Loucy (cell line): ENCODE measurements around the gene AGXT.

Experiments
- H2AFZ ChIP-seq: fragments of 200-600 bp; sonication (generic); 2 replicates; pipeline ENCODE4 v1.6.0; 2016; ENCODE audit warnings: antibody characterized with exemption, mild to moderate bottlenecking, low read length, moderate library complexity
- H3F3A ChIP-seq: fragments of 200-600 bp; 2 replicates; pipeline ENCODE4 v1.6.0; 2016; ENCODE audit warnings: antibody characterized with exemption, low read depth, mild to moderate bottlenecking
- H3K27me3 ChIP-seq: fragments of 200-600 bp; sonication (generic); 2 replicates; pipeline ENCODE4 v1.6.1; 2014; ENCODE audit warnings: low read length, mild to moderate bottlenecking; ENCODE audit not compliant: insufficient read depth, poor library complexity, severe bottlenecking
- H3K36me3 ChIP-seq: fragments of 200-600 bp; sonication (generic); 2 replicates; pipeline ENCODE4 v1.6.1; 2016; ENCODE audit warnings: low read length; ENCODE audit not compliant: insufficient read depth
- H3K4me1 ChIP-seq: fragments of 200-600 bp; sonication (generic); 2 replicates; pipeline ENCODE4 v1.5.1; 2014; ENCODE audit warnings: low read length, mild to moderate bottlenecking; ENCODE audit not compliant: insufficient read depth, poor library complexity, severe bottlenecking
- H3K4me2 ChIP-seq: fragments of 200-600 bp; sonication (generic); 2 replicates; pipeline ENCODE4 v1.6.0; 2014; ENCODE audit warnings: antibody characterized with exemption, low read length, low read depth, mild to moderate bottlenecking; ENCODE audit not compliant: poor library complexity, severe bottlenecking
- H3K4me3 ChIP-seq: fragments of 200-600 bp; sonication (generic); 2 replicates; pipeline ENCODE4 v1.5.1; 2014; ENCODE audit warnings: low read length, mild to moderate bottlenecking, mixed read lengths; ENCODE audit not compliant: poor library complexity, severe bottlenecking
- H3K79me2 ChIP-seq: fragments of 200-600 bp; sonication (generic); 2 replicates; pipeline ENCODE4 v1.6.1; 2014; ENCODE audit warnings: low read length; ENCODE audit not compliant: insufficient read depth
- H3K9ac ChIP-seq: fragments of 200-600 bp; sonication (generic); 2 replicates; pipeline ENCODE4 v1.6.0; 2014; ENCODE audit warnings: mild to moderate bottlenecking, low read depth, low read length, moderate library complexity; ENCODE audit not compliant: poor library complexity, severe bottlenecking
- H3K9me2 ChIP-seq: fragments of 200-600 bp; sonication (generic); replicated peaks from 2 replicates; pipeline ENCODE4 v1.6.1; 2016; ENCODE audit warnings: low read depth, low read length, mixed read lengths
- H3K9me3 ChIP-seq: fragments of 200-600 bp; sonication (generic); 2 replicates; pipeline ENCODE4 v1.6.1; 2014; ENCODE audit warnings: mild to moderate bottlenecking, antibody characterized with exemption, low read length, low read depth; ENCODE audit not compliant: insufficient read depth
- H4K20me1 ChIP-seq: fragments of 200-600 bp; sonication (generic); 2 replicates; pipeline ENCODE4 v1.6.0; 2014; ENCODE audit warnings: antibody characterized with exemption, low read length, mild to moderate bottlenecking; ENCODE audit not compliant: insufficient read depth, poor library complexity, severe bottlenecking
- EZH2phosphoT487 ChIP-seq: fragments of 200-600 bp; IDR thresholded peaks from 2 replicates; pipeline ENCODE4 v1.6.1; 2018; ENCODE audit warnings: antibody characterized with exemption, mild to moderate bottlenecking, moderate library complexity, borderline replicate concordance
- TF ChIP-seq, protein P1 (sequence below): fragments of 200-600 bp; sonication (generic); conservative IDR thresholded peaks from 2 replicates; pipeline ENCODE4 v1.5.1; 2014; ENCODE audit warnings: mild to moderate bottlenecking, antibody characterized with exemption, low read length

The AGXT gene

DNA sequence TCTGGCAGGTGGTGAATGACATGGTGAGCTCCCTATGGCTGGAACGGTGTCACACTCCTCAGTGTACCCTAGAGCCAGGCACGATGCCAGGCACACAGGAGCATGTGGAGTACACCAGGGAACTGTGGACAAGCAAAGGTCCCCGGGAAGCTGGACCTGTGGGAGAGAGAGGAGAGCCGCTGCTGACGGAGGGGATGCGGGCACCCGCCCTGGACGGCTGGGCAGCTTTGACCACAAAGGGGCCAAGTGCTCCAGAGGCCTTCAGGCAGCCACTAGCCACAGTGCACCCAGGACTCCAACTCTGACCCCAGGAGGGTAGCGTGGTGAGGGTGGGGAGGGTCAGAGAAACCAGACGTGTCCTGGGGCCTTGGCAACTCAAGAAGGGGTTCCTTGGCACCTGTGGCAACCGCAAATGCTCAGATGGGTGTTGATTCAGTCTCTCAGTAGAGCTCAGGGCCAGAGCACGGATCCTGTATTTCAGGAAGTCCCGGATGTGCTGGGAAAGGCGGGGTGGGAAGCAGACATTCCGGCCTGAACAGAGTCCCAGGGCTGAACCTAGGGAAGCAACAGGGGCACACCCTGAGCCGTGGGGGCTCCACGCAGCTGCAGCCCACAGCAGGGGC, 29.6 kb downstream of the AGXT start:
- H3K36me3 ChIP-seq, result no peaks in the 10 kb centered on the region

DNA sequence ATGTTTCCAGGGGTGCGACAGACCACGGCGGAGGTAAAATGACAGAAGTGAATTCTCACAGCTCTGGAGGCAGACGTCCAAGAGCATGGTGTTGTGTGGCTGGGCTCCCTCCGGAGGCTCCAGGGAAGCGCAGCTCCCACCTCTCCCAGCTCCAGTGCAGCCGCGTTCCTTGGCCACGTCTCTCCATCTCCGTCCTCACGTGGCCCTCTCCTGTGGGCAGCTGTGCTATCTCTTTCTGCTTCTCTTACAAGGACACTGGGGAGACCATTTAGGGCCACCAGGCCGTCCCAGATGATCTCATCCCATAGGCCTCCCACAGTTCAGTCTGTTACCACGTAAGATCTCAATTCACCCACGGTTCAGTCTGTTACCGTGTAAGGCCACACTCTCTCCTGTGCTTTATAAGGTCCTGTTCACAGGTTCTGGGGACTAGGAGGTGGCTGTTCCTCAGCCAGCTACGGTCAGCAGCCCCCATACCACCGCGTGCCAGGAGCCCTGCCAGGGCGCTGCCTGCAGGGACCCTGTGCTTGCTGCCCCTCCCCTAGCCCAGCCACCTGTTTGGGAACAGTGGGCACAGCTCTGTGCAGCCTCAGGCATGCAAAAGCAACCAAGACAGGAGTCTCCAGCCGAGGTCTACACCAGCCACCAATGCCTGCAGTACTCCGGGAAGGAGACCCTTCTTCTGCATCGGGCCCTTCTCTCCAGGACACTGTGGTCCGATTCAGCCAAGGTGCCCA, 30.3 kb downstream of the AGXT start:
- Histone ChIP-seq H3K9me3 (no peaks in the 10 kb centered on the region), H3F3A (no peaks in the 10 kb centered on the region), H3K4me3 (no peak overlapping the region), H3K36me3 (no peaks in the 10 kb centered on the region), H4K20me1 (no peaks in the 10 kb centered on the region), H3K27me3 (no peaks in the 10 kb centered on the region), H2AFZ (no peak overlapping the region), H3K9me2 (no peaks in the 10 kb centered on the region), H3K79me2 (no peaks in the 10 kb centered on the region), H3K9ac (no peak overlapping the region), H3K4me2 (no peak overlapping the region), H3K4me1 (no peaks in the 10 kb centered on the region)
- no peak for TF ChIP-seq EZH2phosphoT487
- TF ChIP-seq, protein P1, sequence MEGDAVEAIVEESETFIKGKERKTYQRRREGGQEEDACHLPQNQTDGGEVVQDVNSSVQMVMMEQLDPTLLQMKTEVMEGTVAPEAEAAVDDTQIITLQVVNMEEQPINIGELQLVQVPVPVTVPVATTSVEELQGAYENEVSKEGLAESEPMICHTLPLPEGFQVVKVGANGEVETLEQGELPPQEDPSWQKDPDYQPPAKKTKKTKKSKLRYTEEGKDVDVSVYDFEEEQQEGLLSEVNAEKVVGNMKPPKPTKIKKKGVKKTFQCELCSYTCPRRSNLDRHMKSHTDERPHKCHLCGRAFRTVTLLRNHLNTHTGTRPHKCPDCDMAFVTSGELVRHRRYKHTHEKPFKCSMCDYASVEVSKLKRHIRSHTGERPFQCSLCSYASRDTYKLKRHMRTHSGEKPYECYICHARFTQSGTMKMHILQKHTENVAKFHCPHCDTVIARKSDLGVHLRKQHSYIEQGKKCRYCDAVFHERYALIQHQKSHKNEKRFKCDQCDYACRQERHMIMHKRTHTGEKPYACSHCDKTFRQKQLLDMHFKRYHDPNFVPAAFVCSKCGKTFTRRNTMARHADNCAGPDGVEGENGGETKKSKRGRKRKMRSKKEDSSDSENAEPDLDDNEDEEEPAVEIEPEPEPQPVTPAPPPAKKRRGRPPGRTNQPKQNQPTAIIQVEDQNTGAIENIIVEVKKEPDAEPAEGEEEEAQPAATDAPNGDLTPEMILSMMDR, result no peak

More for the DNA sequence above, 29.6 kb downstream of the AGXT start:
- Histone ChIP-seq H3K4me1 (no peaks in the 10 kb centered on the region), H3K4me2 (no peak overlapping the region), H3K4me3 (no peak overlapping the region), H2AFZ (no peak overlapping the region), H3K27me3 (no peaks in the 10 kb centered on the region), H3F3A (no peaks in the 10 kb centered on the region), H3K9me3 (no peaks in the 10 kb centered on the region), H3K79me2 (no peaks in the 10 kb centered on the region), H4K20me1 (no peaks in the 10 kb centered on the region), H3K9me2 (no peaks in the 10 kb centered on the region), H3K9ac (no peak overlapping the region)
- TF ChIP-seq, protein P1, result no peak
- no peak for TF ChIP-seq EZH2phosphoT487

DNA sequence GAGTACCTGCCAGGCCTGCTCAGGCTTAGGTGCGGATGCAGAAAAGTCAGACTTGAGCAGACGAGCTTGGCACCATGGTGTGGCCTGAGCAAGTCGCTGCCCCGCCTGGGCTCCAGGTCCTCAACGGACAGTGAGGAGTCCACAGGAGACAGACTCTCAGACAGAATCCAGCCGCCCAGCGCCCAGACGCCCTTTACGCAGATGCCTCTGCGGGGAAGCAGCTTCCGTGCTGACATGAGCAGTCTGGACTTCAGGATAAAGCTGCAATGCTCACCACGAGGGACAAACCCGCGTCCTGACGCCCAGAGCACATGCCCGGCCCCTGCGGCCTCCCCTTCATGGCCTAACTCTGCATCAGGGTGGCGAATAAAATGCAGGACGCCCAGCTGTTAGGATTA, 30.8 kb downstream of the AGXT start:
- TF ChIP-seq EZH2phosphoT487, result no peak
- TF ChIP-seq, protein P1, result no peak
- Histone ChIP-seq H3K27me3 (no peaks in the 10 kb centered on the region), H3K9ac (no peak overlapping the region), H3F3A (no peaks in the 10 kb centered on the region), H3K4me2 (no peak overlapping the region), H2AFZ (no peak overlapping the region), H3K79me2 (no peaks in the 10 kb centered on the region), H4K20me1 (no peaks in the 10 kb centered on the region), H3K4me3 (no peak overlapping the region), H3K9me3 (no peaks in the 10 kb centered on the region), H3K9me2 (no peaks in the 10 kb centered on the region), H3K4me1 (no peaks in the 10 kb centered on the region), H3K36me3 (no peaks in the 10 kb centered on the region)
